GM12891 (cell line): ENCODE measurements around the gene SCNN1A.
A peak's percentile ranks its signal among the peaks of the same experiment; 100 is the strongest.

Experiments used
- DNase-seq: peaks from one replicate; pipeline ENCODE4 v3.0.0; 2011; ENCODE audit warnings: low spot score; ENCODE audit not compliant: insufficient read length
- FAIRE-seq: peaks from 2 replicates; lab custom pipeline; 2011; peaks lifted over from hg19 to GRCh38; lab: Jason Lieb, UNC
- PAX5 ChIP-seq: IDR thresholded peaks from 2 replicates; pipeline ENCODE4 v1.6.1; 2011; ENCODE audit warnings: low read length, moderate library complexity, mild to moderate bottlenecking; ENCODE audit not compliant: insufficient read depth, severe bottlenecking
- POLR2A ChIP-seq: IDR thresholded peaks from 2 replicates; pipeline ENCODE4 v1.6.1; 2011; ENCODE audit warnings: low read depth, low read length, control low read depth
- POLR2AphosphoS5 ChIP-seq: IDR thresholded peaks from 2 replicates; pipeline ENCODE4 v1.6.1; 2011; ENCODE audit warnings: low read depth, low read length, control low read depth
- POU2F2 ChIP-seq: IDR thresholded peaks from 2 replicates; pipeline ENCODE4 v1.6.1; 2011; ENCODE audit warnings: low read depth, mild to moderate bottlenecking, control low read depth, low read length, moderate library complexity
- SPI1 ChIP-seq: IDR thresholded peaks from 2 replicates; pipeline ENCODE4 v1.6.1; 2011; ENCODE audit warnings: low read depth, low read length, control low read depth
- TAF1 ChIP-seq: IDR thresholded peaks from 2 replicates; pipeline ENCODE4 v1.6.1; 2011; ENCODE audit warnings: low read depth, low read length, control low read depth

Gene SCNN1A

DNA sequence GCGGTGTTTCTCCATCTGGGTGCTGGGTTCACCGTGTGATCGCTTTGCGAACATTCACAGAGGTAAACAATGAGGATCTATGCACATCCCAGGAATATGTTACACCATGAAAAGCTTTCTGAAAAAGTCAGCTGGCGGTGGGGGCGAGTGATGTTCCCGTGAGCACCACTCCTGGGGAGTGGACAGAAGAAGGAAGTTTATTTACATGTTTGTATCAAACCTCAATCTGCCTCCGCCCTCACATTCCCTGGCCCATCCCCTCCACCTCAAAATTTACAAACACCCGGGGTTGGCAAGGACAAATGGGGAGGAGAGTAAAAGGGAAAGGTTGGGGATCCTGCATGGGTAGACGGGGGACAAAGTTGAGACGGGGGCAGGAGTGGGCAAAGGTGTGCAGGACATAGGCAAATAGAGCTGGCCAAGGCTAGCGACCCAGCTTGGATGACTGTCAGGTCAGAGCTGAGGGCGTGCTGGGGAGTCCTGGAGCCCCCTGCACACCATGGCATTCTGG lies 40.4 kb downstream of the SCNN1A start:
- FAIRE-seq = no peak
- DNase-seq = no peak
- TF ChIP-seq PAX5 (no peak), TAF1 (no peak), SPI1 (no peak), POU2F2 (no peak), POLR2AphosphoS5 (no peak), POLR2A (no peak)

DNA sequence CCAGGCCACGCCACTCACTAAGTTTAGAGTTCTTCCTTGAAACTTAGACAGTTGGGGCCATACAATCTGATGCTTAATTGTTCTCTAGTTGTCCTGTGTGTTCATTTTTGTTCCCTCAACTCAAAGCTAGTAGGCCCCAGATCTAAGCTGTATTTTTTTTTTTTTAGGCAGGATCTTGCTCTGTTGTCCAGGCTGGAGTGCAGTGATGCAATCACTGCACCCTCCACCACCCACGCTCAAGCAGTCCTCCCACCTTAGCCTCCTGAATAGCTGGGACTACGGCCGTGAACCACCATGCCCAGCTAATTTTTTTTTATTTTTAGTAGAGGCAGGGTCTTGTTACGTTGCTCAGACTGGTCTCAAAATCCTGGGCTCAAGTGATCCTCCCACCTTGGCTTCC lies 41.0 kb downstream of the SCNN1A start:
- DNase-seq (no peak), FAIRE-seq (no peak)
- TF ChIP-seq TAF1 (no peak), POLR2A (no peak), PAX5 (no peak), POU2F2 (no peak), POLR2AphosphoS5 (no peak), SPI1 (no peak)

DNA sequence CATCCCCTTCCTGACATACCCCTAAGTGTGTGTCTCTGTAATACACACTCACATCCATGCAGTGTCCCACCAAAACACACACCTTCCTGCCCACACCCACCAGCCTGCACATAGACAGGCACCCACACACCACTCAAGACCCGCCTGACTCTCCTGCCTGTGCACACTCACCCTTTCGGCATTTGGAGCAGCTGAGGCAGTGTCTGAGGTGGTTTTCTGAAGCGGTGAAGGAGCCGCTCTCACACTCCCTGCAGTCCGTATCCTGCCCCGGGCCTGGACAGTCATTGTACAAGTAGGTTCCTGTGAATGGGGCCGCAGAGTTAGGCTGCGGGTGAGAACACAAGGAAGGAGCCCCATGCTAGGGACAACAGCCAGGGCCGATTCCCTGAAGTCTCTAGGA lies 41.8 kb downstream of the SCNN1A start:
- DNase-seq = no peak
- no peak for TF ChIP-seq POLR2A
- TF ChIP-seq SPI1 = no peak
- no peak for TF ChIP-seq POLR2AphosphoS5
- no peak for TF ChIP-seq PAX5
- TF ChIP-seq POU2F2 = no peak
- TF ChIP-seq TAF1 = no peak
- no peak for FAIRE-seq

DNA sequence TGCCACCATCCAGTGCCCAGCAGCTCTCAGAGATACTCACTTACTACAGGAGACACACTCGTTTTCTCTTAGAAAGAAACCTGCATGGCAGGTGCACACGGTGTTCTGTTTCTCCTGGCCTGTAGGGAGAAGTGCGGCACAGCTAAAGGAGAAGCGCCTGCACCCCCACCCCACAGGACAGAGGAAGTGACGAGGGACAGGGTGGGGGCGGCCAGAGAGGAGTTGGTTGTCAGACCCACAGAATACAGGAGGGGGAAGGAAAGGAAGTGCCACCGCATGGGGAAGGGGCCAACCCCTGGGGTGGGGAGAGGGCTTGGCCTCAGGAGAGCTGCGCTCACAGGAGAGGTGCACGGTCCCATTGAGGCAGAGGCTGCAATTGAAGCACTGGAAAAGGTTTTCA lies 42.3 kb downstream of the SCNN1A start:
- TF ChIP-seq PAX5 (no peak), POLR2A (no peak), POLR2AphosphoS5 (no peak), TAF1 (no peak), POU2F2 (no peak), SPI1 (no peak)
- FAIRE-seq (no peak), DNase-seq (no peak)

DNA sequence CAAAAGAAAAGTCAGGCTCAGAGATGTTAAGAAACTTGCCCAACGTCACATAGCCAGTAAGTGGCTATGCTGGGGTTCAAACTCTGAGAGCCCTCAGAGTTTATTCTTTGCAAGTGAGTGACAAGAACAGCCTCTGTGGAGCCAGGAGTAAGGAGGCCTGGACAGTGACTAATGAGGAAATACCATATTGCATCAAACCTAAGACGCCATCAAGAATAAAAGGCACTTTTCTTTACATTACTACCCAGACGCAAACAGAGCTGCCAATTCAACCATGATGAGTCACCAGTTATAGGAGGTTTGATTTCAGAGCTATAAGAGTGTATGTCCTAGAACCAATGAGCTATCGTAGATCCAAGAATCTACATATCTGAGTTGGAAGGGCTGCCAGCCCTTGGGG lies 42.9 kb downstream of the SCNN1A start:
- DNase-seq (no peak), FAIRE-seq (no peak)
- TF ChIP-seq POLR2A = no peak
- no peak for TF ChIP-seq SPI1
- no peak for TF ChIP-seq PAX5
- TF ChIP-seq TAF1 = no peak
- TF ChIP-seq POU2F2 = no peak
- TF ChIP-seq POLR2AphosphoS5 = no peak

DNA sequence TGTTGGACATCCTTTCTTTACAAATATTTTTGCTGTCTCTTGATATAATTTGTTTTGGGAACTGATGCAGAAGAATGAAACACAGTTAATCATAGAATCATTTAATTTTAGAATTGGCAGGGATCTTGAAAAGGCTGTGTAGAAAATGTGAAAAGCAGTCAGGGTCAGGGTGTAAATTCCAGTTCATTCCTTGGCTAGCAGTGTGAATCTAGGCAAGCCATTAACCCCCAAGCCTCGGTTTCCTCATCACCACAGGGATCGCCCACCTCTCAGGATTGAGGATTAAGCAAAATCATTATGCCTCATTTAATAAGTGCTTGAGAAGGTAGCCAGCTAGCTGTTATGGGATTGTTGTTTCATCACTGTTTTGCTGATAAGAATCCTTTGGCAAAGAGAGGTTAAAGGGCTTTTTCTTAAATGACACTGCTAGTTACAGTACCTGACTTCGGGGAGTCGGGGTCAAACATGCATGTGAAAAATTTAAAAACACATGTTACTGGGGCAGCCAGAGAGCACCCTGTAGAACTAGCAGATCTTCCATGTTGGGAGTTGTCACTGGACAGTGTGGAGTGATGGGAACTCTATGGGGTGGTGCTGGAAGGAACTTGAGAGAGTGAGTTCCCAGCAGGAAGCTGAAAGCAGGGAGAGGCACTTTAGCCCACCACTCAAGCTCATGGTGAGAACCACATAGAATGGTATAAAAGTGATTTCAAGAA lies 44.2 kb downstream of the SCNN1A start:
- TF ChIP-seq TAF1 = no peak
- TF ChIP-seq POLR2AphosphoS5 = no peak
- no peak for TF ChIP-seq POLR2A
- TF ChIP-seq PAX5 = no peak
- TF ChIP-seq POU2F2 = no peak
- no peak for TF ChIP-seq SPI1
- FAIRE-seq = peak; percentile 23
- no peak for DNase-seq

DNA sequence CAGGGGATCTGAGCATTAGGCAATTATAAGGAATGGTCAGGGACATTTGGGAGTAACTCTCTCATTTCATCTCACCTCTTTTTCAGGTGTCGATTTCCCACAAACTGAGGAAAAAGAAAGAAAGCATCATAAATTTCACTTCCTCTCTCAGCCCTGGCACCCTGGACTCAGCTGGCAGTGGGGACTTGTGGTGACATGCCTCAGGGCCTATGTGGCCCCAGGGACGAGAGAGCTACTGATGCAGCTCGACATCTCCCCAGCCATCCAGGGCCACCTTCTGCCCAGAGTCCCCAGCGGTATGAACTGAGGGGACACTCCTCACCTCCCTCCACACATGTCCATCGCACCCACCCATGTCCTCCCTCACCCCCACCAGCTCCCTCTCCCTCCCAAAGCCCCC lies 45.2 kb downstream of the SCNN1A start:
- DNase-seq (no peak), FAIRE-seq (peak; percentile 74)
- TF ChIP-seq TAF1 (no peak), SPI1 (peak; percentile 93)

DNA sequence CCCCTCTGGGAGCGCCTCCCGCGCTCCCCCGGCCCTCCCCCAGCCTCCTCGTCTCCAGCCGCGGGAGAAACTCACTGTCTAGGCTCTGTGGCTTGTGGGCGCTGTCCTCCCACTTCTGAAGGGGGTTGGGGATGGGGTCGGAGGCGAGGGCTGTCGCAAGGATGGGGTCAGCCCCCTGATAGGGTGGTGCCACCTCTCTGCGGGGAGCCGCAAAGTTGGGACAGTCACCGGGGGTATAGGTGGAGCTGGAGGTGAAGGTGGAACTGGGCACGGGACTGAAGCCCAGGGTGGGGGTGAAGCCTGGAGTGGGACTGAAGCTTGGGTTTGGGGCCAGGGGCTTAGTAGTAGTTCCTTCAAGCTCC lies 45.7 kb downstream of the SCNN1A start:
- FAIRE-seq = no peak
- no peak for DNase-seq
- TF ChIP-seq SPI1 (no peak), POU2F2 (no peak), POLR2AphosphoS5 (no peak), PAX5 (no peak), POLR2A (no peak), TAF1 (no peak)

DNA sequence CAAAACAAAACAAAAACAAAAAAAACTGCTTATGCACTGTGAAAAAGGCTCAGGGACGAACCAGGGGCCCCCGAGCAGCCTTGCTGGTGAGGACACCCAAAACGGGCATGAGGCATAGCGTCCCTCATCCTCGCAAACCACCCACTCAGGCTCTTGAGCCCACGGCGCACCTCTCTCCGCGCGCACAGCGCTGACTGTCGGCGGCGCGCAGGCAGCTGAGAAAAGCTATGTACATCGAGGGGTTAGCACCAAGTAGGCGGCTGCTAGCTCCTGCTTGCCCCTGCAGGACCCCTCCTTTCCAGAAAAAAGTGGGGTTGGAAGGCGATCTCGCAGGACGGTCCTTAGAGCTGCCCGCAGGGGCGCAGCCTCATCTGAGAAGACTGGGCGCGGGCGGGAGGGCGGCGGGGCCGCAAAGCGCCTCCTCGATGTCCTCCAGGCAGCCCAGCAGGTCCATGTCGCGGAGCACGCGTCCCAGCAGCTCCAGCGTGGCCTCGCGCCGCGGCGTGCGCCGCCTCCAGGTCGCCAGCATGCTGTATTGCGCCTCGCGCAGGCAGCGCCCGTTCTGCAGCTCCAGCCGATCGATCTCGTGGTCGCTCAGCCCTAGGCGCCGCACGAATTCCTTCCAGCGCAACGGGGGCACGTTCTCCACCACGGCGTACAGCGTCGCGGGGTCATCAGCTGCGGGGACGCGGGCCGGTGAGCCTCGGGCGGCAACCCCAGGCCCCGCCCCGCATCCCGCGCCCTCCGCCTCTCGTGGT lies 46.2 kb downstream of the SCNN1A start:
- no peak for FAIRE-seq
- DNase-seq = no peak
- TF ChIP-seq POLR2A (no peak), TAF1 (no peak), SPI1 (no peak), POU2F2 (no peak), PAX5 (no peak), POLR2AphosphoS5 (no peak)
